Measurements from ENCODE around the gene TPM1. TPM values are rescaled to one million over a fixed set of nuclear protein-coding genes. Genes with fewer than 3 reads are reported as not detected.

TPM1 gene
- total RNA-seq, 1 donor from 2014 or later = 737 TPM

DNA sequence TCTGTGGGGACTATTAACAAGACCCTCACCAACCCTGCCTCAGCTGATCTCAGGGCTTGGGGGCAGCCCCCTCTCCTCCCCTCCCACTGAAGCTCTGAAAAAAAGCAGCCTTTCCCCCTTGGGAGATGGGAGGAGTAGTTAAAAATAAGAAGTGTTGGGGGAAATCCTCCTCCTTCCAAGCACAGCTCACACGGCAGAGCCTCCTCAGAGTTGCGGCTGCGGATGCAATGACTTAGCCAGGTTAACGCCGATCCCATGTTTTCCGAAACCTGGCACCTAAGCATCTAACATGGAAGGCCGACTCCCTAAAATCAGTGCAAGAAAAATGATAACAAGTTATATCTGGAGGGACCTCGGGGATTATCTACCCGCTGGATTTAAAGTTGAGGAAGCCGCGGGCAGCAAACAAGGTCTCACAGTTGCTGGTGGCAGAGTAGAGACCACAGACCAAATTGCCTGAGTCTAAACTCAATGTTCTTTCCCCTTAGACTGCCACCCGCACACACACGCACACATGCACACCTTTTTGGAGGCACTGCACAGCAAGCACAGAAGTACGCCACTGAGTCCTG, 1.1 kb upstream of the TPM1 start:
- no peak for DNase-seq (ENCODE audit: low spot score)

DNA sequence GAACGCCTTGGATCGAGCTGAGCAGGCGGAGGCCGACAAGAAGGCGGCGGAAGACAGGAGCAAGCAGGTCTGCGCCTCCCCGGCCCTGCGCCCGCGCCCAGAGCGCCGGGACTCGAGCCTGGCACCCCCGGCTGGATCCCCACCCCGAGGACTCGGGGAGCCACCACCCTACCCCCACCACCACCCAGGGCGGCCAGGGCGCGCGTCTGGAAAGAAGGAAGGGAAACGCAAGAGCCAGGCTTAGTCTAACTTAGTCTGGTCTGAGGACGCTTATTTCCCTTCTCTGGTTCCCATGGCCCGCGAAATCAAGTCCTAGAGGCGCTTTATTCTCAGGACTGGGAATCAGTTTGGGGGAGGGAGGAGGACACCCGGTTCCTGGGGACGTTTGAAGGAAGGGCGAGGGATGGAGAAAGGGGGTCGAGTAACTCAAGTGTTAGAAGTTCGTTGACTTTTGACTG, 359 bp downstream of the TPM1 start:
- no peak for DNase-seq (ENCODE audit: low spot score)

DNA sequence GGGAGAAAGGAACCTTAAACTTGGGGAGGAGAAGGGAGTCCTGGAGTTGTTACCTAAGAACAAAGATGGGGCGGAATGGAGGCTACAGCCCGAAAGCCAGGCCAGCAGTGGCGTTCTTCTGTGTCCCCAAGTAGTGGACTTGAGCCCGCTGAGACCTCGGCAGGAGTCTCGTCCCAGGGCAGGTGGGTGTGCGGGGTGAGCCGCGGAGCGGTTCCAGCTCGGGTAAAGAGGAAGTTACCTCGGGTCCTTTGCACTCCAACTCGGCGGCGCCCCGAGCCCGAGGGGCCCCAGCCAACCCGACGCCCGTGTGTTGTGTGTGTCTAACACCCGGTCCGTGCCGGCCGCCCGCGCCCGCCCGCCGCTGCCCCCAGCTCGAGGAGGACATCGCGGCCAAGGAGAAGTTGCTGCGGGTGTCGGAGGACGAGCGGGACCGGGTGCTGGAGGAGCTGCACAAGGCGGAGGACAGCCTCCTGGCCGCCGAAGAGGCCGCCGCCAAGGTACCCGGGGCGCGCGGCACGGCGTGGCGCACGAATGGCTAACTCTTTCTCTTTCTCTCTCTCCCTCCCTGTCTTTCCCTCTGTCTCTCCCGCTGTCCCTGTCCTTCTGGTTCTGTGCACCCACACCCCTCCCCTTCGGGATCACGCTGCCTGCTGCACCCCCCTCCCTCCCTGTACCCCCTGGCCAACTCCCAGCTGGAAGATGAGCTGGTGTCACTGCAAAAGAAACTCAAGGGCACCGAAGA, 959 bp downstream of the TPM1 start:
- DNase-seq (ENCODE audit: low spot score) = no peak

DNA sequence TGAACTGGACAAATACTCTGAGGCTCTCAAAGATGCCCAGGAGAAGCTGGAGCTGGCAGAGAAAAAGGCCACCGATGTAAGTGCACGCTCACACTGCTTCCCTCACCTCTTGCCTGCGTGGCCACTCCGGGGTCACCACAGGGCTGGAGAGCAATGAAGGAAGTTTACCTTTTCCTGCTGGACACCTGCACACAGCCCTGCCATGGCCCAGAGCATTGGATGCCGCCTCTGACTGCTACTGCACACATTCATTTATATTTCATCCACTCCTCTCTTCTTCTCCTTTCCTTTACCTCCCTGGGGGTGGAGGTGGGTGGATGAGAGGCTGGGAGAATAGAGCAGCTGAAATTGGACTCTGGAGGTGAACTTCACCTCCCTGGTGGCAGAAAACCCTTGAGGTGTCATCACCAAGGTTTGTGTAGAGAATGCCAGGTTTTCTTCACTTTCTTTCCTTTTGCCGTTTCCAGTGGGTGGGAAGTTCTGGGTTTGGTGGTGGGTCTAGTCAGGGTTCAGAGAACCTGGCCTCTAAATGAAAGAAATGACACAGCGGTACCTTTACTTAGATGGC, 1.6 kb downstream of the TPM1 start:
- DNase-seq (ENCODE audit: low spot score) = no peak

DNA sequence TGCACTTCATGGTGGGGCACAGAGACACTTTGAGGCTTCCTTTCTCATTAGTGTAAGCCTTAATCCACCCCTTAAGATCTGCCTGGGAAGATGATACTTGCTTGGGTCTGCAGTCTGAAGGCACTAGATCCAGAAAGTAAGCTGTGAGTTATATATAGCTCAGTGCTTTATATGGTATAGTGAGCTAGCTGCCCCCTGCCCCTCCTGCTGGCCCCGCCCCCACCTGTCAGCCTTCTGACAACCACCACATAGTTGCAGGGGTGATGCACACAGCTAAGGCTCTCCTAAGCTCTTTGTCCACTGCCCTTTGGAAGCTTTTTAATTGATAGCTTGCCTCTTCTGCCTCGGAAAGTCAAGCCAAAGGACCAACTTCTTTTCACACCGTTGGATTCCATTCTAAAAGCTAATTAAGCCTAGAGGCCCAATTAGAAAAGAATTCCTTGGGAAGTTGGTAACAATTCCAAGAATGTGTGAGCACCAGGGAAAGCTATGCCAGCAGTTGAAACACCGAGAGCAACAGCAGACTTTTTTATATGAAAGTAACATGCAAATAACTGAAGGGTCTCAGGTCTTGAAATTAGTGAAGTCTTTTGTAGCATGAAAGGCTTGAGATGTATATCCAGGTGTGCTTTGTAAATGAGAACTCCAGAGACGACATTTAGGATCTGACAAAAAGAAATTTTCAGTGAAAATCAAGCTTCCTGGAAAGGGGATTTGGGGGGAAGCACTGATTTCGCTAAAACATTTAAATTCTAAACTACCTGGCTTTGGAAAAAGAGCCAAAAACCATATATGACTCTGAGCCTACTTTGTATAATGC, 2.3 kb downstream of the TPM1 start:
- no peak for DNase-seq (ENCODE audit: low spot score)

DNA sequence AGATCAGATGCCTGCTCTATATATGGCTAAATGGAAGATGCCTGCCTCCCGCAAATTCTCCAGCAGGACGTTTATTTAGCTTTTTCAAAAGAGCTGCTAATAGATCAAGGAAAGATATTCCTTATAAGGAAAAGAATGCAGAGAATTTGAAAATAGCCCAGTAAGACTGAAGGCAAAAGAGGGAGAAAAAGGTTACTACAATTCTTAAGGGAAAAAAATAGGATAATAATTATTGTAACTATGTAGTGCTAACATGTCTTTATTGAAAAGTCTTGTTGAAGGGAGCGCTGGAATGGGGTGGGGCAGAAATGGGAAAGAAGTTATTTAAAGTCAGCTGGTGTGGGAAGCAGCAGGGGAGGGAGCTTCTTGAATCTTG, 2.9 kb downstream of the TPM1 start:
- DNase-seq (ENCODE audit: low spot score) = no peak

DNA sequence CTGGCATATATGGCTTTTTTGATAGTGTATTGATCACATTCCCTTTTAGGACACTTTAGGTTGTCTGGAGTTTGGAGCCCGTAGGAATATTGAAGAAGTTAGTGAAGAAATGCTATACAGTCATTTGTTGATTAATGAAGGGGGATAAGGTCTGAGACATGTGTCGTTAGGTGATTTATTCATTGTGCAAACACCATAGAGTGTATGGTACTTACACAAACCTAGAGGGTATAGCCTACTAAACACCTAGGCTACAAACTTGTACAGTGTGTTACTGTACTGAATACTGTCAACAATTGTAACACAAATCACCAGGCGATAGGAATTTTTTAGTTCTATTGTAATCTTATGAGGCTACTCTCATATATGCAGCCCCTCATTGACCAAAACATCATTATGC, 3.3 kb downstream of the TPM1 start:
- no peak for DNase-seq (ENCODE audit: low spot score)

DNA sequence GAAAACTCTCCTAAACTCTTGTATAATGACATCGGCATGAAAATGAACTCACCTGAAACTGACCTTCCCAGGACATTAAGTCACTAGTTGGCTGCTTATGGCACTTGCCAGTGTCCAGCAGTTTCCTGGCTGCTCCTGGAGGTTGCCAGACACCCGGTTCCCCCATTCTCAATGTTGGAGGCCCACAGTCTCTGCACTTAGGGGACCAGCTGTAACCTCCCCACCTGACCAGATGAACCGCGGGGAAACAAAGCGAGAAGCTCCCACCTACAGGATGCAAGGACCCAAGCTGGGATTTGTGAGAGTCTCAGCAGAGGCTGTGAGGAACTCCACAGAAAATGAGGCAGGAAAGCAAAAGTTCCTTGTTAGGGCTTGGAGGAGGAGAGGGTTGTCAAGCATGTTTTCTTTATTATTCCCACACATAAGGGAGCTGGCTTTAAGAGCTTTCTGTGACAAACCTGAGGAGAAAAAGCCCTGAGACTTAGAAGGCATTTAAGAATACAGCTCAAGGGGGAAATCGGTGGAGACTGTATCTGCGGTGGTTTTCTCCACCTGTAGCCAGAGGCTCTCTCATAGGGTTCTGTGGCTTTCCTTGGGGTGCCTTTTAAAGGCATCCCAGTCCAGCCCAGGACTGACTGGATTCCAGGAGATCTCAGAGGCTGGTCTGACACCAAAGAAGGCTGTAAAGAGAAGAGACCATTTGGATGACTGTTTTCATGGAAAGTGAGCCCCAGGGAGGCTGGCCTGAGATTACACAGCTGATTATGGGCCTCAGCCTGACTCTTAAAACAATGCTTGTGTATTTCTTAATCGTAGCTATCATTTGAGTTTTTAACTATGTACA, 4.6 kb downstream of the TPM1 start:
- no peak for DNase-seq (ENCODE audit: low spot score)

DNA sequence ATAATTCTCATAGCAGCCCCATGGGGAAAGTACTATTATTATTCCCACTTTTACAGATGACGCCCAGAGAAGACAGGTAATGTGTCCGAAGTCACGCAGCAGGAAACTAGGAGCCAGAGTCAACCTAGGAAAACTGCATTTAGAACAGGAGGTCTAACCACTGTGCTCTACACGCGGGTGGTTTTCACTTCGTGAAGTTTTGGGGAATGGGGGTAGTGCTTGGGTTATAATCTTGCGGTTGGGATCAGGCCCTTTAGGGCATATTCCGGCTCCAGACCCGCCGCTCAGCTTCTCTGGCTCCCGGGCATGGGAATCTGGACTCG, 5.2 kb downstream of the TPM1 start:
- DNase-seq (ENCODE audit: low spot score) = no peak

DNA sequence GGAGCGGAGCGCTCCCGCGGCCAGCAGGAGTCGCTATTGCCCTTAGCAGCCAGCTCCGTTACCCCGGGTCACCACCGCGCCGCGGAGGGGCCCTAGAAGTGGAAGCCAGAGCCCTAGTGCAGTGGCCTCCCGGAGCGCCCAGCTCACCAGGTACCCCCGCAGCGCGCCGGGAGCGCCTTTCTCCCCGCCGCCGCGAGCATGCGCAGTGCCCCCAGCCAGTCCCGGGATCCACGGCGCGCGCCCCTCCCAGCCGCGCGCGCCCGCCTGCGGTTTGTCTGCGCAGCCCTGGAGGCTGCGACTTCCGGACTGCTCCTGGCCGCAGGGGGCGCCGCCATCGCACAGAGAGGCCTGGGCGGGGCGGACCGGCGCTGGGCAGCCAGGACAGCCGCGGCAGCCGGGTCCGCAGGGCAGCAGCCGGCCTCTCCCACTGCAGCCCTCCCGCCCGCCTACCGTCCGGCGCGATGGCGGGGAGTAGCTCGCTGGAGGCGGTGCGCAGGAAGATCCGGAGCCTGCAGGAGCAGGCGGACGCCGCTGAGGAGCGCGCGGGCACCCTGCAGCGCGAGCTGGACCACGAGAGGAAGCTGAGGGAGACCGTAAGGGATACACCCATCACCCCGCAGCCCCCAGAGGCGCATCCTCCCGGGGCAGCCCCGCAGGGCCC, 5.7 kb downstream of the TPM1 start:
- DNase-seq (ENCODE audit: low spot score) = peak; percentile 90

DNA sequence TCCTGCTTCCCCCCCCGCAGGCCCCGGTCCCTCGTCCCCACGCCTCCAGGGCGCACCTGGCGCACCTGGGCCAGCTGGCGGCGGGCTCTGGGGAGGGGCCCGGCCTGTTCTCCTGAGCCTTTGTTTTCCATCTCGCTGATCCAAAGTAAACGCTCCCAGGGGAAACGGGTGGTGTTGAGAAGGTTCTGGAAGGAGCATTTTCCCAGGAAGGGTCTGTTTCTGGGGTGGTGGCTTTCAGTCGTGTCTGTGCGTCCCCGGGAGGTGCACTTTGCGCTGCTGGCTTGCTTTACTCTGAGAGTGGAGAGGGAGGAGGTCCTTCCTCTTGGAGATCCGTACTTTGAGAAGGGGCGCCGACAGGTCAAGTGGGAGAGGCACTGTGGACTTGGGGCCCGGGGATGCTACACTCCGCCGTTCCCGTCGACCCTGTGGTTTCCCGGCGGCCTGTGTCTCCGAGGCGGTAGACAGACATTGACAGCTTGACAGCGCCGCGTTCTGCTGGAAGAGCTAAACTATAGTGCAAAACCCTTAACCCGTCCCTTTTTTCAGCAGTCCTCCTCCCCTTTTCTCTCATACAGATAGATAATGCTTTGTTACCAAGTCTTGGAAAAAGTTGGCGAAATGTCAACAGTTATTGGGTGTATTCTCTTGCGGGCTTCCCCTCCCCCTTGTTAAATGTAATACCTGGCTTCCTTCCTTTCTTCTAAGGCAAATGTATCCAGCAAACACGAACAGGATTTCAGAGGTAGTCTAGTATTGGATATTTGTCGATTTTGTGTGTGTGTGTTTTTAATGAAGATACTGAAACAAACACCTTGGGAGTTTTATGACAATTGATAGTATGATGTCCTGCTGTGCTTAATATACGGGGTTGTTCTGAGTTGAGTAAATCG, 6.5 kb downstream of the TPM1 start:
- DNase-seq (ENCODE audit: low spot score) = peak; percentile 66

DNA sequence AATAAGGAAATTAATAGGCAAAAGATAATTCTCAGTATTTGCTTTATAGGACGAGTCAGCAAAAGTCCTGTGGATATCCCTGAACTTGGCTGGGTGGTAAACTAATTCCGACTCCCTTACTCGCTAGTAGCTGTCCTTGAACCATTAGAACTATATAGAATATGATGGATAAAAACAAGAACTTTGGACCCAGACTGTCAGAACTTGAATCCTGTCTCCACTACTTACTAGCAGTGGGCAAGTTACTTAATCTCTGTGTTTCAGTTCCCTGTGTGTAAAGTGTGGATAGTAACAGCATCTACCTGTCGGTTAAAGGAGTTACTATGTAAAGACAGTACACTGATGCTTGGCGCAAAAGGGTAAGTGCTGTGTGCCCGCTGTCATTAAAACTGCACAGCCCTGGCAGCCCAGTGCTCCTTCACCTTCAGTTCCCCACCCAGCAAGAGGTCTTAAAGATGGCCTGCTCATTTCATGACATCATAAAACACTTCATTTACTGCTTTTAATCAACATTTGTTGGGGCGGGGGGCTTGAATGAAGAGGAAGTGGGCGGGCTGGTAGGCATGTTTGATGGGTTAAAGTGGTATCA, 7.3 kb downstream of the TPM1 start:
- DNase-seq (ENCODE audit: low spot score) = no peak

DNA sequence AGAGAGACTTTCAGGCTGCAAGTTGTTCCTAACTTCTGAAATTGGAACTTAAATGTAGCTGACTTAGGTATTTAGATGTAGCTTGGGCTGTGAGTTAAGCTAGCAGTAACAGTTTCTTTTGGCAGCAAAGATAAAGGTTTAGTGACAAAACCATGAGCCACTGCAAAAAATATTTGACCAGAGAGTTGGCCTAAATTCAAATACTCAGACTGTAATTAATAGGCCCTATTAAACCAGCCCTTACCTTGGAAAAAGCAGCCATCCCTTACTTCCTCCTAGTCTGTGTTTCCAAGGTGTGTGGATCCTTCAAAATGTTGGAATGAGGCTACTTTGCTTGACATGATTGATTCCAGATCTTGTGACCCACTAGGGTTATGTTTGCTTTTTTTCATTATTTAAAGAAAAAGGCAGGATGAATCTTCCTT, 8.2 kb downstream of the TPM1 start:
- DNase-seq (ENCODE audit: low spot score) = no peak

DNA sequence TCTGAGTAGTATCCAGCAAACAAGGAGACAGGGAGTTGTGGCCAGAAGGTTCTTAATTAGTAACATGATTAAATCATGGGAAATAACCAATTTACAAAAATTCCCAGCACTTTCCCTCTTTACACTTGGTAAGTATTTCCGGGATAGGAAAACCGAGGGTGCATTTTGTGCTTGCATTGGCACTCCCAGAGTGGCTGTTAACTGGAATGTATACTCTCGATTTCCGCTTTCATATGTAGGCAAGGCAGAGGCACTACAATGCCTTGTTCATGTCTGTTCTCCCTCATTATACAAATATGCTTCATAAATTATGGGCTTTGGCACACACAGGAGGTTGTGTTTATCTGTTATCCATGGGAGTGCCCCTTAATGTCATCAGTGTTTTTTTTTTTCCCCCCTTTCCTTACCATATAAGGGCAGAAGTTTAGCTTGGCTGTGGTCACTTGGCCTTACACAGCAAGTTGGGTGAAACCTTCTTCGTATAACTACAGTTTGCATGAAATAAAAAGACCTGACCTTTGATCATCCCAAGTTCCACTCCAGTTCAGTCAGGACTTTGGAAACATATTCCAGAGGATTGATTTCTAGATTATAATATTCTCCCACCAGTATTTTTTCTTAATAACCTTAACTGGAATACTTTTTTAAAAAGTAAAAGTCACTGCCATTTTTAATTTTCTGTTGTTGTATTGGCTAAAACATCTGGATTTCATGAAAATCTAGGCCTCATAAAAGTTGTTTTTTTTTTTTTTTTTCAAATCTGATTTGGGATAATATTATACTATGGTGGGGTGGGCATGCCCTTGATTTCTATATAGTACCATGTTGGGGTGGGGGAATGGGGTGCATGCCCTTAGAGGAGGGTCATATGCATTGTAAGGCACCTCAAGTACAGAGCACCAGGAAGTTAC, 8.9 kb downstream of the TPM1 start:
- no peak for DNase-seq (ENCODE audit: low spot score)

DNA sequence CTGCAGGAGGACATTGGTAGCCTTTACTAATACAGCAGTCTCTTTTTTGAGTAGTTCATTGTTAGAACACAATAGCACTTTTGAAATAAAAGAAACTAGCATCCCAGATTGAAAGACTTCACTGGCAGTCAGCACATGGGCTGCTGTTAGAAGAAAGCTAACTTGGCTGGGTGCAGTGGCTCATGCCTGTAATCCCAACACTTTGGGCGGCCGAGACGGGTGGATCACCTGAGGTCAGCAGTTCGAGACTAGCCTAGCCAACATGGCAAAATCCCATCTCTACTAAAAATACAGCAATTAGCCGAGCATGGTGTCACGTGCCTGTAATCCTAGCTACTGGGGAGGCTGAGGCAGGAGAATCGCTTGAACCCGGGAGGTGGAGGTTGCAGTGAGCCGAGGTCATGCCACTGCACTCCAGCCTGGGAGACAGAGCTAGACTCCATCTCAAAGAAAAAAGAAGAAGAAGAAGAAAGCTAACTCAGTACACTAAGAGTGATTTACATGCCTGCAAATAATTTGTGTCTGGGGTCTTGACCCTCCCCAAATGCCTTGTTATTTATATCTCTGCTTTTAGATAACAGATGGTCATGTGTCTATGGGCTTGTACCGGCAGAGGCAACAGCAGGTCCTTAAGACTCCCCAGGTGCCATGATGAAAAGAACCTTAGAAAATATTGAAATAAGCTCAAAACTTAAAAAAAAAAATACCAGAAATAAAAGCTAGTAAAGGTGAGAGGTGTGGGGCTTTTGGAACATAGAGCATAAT, 9.7 kb downstream of the TPM1 start:
- no peak for DNase-seq (ENCODE audit: low spot score)

DNA sequence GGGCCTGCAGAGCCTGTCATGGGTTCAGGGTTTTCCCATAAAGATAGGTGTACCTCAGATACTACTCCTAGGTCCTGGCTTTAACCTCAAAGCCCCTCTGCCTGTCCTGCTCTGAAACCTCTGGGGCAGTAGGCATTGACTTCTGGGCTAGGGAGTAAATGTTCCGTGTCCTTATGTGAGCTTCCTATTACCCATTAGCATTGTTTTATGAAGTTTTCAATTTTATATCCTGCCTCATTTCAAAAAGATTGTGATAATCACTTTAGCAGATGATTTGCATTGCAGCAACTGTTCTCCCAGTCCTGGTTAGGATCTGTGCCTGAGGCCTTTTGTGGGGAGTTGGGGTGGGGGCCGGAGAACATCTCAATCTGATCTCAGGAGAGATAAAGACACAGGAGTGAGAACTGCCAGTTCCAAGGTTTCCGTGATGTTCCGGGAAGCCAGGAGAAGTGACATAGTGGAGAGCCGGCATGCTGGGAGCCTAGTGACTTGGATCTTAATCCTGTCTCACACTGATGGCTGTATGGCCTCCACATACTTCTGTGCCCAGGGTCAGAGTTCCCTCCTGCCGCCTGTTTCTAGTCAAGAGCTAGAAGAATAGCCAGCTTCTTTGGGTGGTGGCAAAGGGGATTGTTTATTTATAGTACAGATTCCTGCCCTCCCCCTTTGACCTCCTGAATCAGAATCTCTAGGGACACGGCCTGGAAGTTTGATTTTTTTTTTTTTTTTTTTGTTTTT, 10.6 kb downstream of the TPM1 start:
- DNase-seq (ENCODE audit: low spot score) = peak; percentile 63

DNA sequence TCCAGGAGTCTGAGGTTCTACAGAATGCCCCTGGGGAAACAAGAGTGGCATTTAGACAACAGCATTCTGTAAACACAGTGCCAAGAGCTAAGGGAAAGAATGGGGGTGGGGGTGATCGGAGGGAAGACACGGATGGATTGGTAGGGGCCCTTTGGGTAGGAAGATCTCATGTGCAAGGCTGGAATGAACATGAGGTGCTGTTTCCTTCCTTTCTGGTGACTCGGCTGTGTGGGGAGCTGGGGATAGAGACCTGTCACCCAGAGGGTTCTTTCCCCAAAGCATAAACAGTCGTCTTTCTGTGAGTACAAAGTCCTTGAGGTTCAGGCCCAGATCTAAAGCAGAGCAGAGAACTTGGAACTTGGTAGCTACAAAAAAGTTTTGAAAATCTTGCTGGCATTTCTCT, 11.7 kb downstream of the TPM1 start:
- DNase-seq (ENCODE audit: low spot score) = no peak
